HepG2 (cell line): ENCODE measurements around the gene RABGAP1L. TPM values are rescaled to one million over a fixed set of nuclear protein-coding genes. Genes with fewer than 3 reads are reported as not detected.

ENCODE experiments used
- ARID4A ChIP-seq: sonication (generic); formaldehyde crosslinking; IDR thresholded peaks from 2 replicates; pipeline ENCODE4 v1.5.0; 2020; ENCODE audit warnings: mild to moderate bottlenecking, missing genetic modification reagents, borderline replicate concordance
- FOXO4 ChIP-seq: sonication (generic); formaldehyde crosslinking; conservative IDR thresholded peaks from 2 replicates; pipeline ENCODE4 v1.8.1; 2023; ENCODE audit warnings: missing genetic modification reagents
- GPBP1L1 ChIP-seq: sonication (generic); formaldehyde crosslinking; IDR thresholded peaks from 2 replicates; pipeline ENCODE4 v1.5.0; 2020; ENCODE audit warnings: mild to moderate bottlenecking, missing genetic modification reagents
- HOXA9 ChIP-seq: sonication (generic); formaldehyde crosslinking; IDR thresholded peaks from 2 replicates; pipeline ENCODE4 v1.8.1; 2022; ENCODE audit warnings: missing genetic modification reagents, mild to moderate bottlenecking, moderate library complexity, borderline replicate concordance
- IRF9 ChIP-seq: sonication (generic); formaldehyde crosslinking; IDR thresholded peaks from 2 replicates; pipeline ENCODE4 v1.8.0; 2022; ENCODE audit warnings: missing genetic modification reagents, mild to moderate bottlenecking, borderline replicate concordance
- JUND ChIP-seq: sonication (generic); formaldehyde crosslinking; IDR thresholded peaks from 2 replicates; pipeline ENCODE4 v1.8.0; 2022; ENCODE audit warnings: mild to moderate bottlenecking, missing genetic modification reagents
- KDM2A ChIP-seq: sonication (generic); formaldehyde crosslinking; IDR thresholded peaks from 2 replicates; pipeline ENCODE4 v1.4.0; 2020; ENCODE audit warnings: low read depth, missing genetic modification reagents, borderline replicate concordance
- LBX2 ChIP-seq: sonication (generic); formaldehyde crosslinking; IDR thresholded peaks from 2 replicates; pipeline ENCODE4 v1.5.0; 2020; ENCODE audit warnings: missing genetic modification reagents, mild to moderate bottlenecking, borderline replicate concordance
- MATR3 ChIP-seq: sonication (generic); formaldehyde crosslinking; IDR thresholded peaks from 2 replicates; pipeline ENCODE4 v1.4.0; 2020; ENCODE audit warnings: missing genetic modification reagents
- MEF2D ChIP-seq: sonication (generic); formaldehyde crosslinking; IDR thresholded peaks from 2 replicates; pipeline ENCODE4 v1.5.1; 2020; ENCODE audit warnings: mild to moderate bottlenecking, missing genetic modification reagents
- NFATC3 ChIP-seq: sonication (generic); formaldehyde crosslinking; IDR thresholded peaks from 2 replicates; pipeline ENCODE4 v1.5.1; 2020; ENCODE audit warnings: mild to moderate bottlenecking, missing genetic modification reagents
- PHF8 ChIP-seq: sonication (generic); formaldehyde crosslinking; IDR thresholded peaks from 2 replicates; pipeline ENCODE4 v1.5.0; 2020; ENCODE audit warnings: missing genetic modification reagents
- PRDM4 ChIP-seq: sonication (generic); formaldehyde crosslinking; IDR thresholded peaks from 2 replicates; pipeline ENCODE4 v1.9.0; 2021; ENCODE audit warnings: missing genetic modification reagents, borderline replicate concordance
- ZFP36L2 ChIP-seq: sonication (generic); formaldehyde crosslinking; IDR thresholded peaks from 2 replicates; pipeline ENCODE4 v1.4.0; 2020; ENCODE audit warnings: missing genetic modification reagents
- ZNF224 ChIP-seq: sonication (generic); formaldehyde crosslinking; IDR thresholded peaks from 2 replicates; pipeline ENCODE4 v1.5.0; 2020; ENCODE audit warnings: mild to moderate bottlenecking, missing genetic modification reagents
- ZNF264 ChIP-seq: sonication (generic); formaldehyde crosslinking; IDR thresholded peaks from 2 replicates; pipeline ENCODE4 v1.4.0; 2020; ENCODE audit warnings: missing genetic modification reagents
- ZNF879 ChIP-seq: sonication (generic); formaldehyde crosslinking; IDR thresholded peaks from 2 replicates; pipeline ENCODE4 v1.8.1; 2023; ENCODE audit warnings: missing genetic modification reagents
- polyA plus RNA-seq, 8 experiments: library from polyadenylated mRNA; depleted of rRNA in 3 of 8; stranded (reverse) in 7 of 8; unstranded in 1 of 8; fragments of >200 nt; fragmentation: Illumina TruSeq in 4 of 8; extraction: Trizol in 4 of 8; gene quantifications; 2 replicates each; pipeline versions ENCODE4 v1.2.1 to v1.2.3, GENCODE V29; 2011 to 2016; ENCODE audit warnings: low read depth in 4 of 8, missing spikeins in 1 of 8, mixed read lengths in 1 of 8; ENCODE audit not compliant: insufficient read depth in 1 of 8
- total RNA-seq, 5 experiments: library from RNA; depleted of rRNA; stranded (reverse); fragments of >200 nt; fragmentation: Illumina TruSeq; extraction: Trizol; gene quantifications; 2 replicates each; pipeline ENCODE4 v1.2.3, GENCODE V29; 2016; ENCODE audit warnings: low read depth in 1 of 5

Gene RABGAP1L
- total and polyA plus RNA-seq, 2 of the 13 experiments (the other 11 are each of a cell fraction or from before 2014, with no cell fraction given), result 7.9 to 22.6 TPM

GRCh38 chr1:175023043-175023921 is 864.0 kb downstream of the RABGAP1L start, which contains the start of gene MRPS14 (continued):
- TF ChIP-seq MATR3 (no peak), MEF2D (CRISPR knock-in tag) (no peak; the same call in 1 of the 2 replicates), ZNF224 (CRISPR knock-in tag) (no peak), HOXA9 (CRISPR knock-in tag) (no peak), JUND (CRISPR knock-in tag) (no peak), KDM2A (CRISPR knock-in tag) (peak; percentile 87; the same call in 1 of the 2 replicates), FOXO4 (CRISPR knock-in tag) (no peak), NFATC3 (CRISPR knock-in tag) (no peak), ZNF879 (CRISPR knock-in tag) (no peak), PHF8 (CRISPR knock-in tag) (peak; percentile 94), ARID4A (CRISPR knock-in tag) (peak; percentile 83), ZNF264 (CRISPR knock-in tag) (0 out of 2 replicates have a peak, but pooled peaks have one; percentile 18), PRDM4 (no peak), ZFP36L2 (no peak), IRF9 (CRISPR knock-in tag) (peak; percentile 59; the same call in 1 of the 2 replicates), LBX2 (CRISPR knock-in tag) (no peak), GPBP1L1 (CRISPR knock-in tag) (no peak)
